ENCODE measurements around the gene CYB5R2.

CYB5R2 gene

DNA sequence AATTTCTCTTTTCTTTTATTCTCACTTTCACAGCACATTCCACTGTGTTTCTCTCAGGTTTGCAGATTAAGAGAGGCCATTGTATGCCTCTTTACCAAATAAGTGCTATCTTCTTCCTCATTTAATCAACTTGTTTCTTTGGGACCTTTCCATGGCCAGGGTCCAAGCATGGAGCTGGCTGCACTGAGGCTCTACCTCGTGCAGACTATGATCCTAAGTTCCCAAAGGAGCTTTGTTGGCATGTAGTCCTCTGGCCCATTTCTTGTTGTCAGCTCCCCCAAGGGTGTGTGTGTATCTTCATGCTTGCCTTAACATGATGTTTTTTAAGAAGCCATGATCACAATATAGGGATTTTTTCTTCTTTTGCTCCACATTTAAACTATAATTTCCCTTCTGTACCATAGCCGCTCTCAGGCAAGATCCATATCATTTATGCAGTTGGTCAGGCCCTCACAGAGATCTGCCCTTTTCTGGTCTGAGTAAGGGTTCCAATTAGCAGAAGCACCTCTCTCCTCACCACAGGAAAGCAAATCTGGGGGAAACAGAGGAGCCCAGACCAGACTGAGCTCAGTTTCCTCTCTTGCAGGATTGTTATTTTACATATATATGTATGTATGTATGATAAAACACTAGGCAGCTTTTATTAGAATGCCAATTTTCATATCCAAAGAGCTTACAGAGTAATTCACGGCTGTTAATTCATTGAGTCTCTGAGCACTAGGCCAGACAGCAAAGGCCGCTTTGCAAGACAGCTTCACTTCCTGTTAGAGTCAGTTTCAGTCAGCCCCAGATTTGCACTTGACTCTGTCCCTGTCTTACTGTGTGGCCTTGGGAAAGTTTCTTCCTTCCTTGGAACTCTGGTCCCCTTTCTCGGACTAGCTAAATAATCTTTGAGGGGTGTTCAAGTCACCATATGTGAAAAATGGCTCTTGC, 34.3 kb downstream of the CYB5R2 start:
- no peak for DNase-seq (ENCODE audit: low read depth)

DNA sequence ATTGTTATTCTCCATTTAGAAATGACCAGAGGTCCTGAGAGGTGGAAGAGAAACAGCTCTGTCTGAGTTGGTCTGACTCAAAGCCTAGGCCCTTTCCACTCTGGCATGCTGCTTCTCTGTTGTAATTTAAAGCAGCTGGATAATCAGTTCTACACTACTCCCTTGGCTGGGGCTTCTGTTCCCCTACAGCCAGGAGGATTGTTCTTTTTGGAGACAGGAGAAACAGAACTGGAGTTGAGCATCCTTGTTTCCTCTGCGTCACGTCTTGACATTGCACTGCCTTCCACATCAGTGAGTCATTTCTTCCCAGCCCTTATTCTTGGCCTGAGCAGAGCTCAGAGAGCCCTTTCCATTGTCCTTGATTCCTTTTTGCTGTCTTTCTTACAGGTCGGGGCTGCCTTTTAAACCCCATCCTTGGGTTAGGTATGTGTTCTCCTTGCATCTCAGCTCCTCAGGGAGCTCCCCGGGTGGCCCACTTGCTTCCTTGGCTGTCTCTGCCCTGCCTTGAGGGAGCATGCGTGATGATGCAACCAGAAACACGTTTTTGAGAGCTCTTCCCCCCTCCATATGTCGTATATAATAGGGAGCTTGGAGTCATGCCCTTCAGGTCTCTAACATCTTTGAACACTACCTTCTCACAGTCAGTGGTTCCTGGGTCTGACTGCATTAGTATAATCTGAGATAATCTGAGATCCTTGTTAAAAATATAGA, 35.7 kb downstream of the CYB5R2 start:
- DNase-seq (ENCODE audit: low read depth) = no peak

DNA sequence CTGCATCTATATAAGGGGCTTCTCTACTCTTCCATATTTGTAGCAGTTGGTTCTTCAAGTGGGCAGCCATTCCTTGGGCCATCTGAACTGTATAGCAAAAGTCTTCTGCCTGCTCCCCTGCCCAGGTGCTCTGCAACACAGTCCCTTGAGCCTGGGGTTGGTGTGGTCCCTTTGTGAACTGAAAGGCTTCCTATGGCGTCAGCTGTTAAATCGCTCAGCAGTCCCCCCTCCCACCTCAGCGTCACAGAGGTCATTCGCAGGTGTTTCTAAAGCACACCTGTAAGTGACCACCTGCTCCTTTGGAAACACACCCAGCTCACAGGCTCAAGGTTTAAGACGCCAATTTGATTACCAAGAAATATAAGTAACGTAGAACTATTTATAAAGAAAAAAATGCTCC, 37.0 kb downstream of the CYB5R2 start:
- DNase-seq (ENCODE audit: low read depth) = no peak

DNA sequence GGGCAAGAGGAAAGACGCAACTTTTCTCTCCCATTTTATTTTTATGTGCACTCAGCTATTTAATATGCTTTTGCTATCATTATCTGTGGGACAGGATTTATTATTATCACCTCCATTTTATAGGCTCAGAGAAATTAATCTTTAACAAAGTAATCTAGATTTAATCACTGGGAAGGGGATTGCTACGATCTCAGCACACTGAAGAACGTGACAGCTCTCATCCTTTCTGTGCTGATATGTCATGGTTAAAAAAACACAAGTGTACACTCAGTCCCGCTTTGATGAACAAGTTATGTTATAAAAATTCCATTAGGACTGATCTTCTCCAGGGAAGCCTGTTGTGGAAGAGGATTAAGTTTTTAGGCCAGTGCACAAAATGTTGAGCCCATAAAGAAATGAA, 37.6 kb downstream of the CYB5R2 start:
- DNase-seq (ENCODE audit: low read depth) = no peak

DNA sequence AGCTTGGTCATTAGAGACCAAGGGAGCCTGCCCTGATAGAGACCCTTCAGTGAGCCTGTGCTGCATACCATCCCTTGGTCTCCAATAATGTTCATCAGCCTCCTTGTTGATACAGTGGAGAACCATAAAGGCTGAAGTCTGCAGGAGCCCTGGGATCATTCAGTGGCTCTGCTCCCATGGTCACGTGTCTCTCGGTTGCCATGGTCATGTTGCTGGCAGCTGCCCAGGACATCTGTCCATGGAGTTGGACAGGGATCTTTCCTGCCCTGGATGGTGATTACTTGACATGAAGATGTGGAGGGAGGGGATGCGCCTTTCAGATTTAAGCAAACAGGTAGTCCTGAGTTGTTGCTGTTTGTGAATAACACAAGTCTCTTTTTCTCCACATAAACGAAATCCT, 38.2 kb downstream of the CYB5R2 start:
- no peak for DNase-seq (ENCODE audit: low read depth)

DNA sequence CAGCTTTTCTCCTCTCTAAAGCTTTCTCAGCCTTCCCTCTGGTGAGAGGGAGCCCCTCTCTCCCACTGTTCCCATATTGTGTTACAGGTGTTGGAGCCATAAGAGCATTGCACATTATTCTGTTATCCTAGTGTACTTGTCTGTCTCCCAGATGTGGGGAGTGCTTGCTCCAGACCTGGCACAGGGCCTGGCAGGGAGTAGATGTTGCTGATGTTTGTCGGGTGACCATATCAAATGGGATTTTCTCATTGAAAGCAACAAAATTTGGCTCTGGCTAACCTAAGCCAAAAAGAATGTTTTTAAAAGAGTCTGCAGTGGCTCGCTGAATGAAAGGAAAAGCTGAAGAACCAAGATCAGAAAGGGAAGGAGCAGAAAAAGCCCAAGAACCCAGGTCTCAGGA, 41.1 kb downstream of the CYB5R2 start:
- DNase-seq (ENCODE audit: low read depth) = no peak

DNA sequence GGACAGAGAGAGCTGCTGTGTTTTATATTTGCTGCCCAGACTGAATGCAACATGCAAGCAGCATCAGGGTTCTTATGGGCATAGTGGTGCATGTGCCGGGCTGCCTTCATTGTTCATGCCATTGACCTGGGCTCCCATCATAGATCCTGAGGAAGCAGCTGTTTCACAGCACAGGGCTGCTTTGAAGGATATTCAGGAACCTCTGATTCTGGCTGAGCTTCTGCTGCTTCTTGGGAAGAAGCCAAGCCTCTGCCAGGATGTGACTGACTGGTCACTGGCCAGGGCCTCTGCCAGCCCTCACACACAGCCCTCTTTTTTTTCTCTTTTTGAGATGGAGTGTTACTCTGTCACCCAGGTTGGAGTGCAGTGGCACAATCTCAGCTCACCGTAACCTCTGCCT, 43.3 kb downstream of the CYB5R2 start:
- DNase-seq (ENCODE audit: low read depth) = no peak

DNA sequence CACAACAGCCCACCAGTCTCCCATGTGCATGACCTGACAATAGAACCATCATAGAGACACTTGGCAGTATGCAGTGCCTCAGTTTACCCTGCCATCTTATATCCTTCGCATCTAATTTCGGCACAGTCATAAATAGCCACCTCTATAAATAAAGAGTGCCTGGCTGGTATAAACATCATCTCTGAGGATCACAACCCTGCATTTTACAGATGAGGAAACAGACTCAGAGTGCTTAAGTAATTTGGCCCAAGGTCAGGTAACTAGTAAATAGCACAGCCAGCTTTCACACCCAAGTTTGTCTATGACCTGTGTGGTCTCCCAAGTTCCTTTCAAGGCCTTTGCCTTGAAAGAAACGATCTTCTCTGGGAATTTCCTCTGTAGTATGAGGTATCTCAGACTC, 44.6 kb downstream of the CYB5R2 start:
- DNase-seq (ENCODE audit: low read depth) = no peak

DNA sequence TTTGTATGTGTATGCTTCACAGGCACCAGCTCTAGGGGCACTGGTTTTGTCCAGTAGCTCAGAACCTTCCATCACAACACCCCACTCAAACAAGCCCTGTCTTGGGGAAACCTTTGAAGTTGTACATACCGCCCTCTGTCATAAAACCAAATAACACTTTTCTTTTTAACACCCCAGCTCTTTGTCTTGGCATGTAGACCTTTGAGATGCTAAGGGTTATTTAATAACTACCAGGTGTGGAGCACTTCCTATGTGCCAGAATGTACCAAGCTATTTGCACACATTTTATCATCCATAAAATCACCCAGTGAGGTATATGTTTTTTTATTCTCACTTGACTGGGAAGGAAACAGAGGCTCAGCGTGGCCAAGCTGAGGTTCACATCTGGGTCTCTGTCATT, 50.6 kb downstream of the CYB5R2 start:
- no peak for DNase-seq (ENCODE audit: low read depth)

DNA sequence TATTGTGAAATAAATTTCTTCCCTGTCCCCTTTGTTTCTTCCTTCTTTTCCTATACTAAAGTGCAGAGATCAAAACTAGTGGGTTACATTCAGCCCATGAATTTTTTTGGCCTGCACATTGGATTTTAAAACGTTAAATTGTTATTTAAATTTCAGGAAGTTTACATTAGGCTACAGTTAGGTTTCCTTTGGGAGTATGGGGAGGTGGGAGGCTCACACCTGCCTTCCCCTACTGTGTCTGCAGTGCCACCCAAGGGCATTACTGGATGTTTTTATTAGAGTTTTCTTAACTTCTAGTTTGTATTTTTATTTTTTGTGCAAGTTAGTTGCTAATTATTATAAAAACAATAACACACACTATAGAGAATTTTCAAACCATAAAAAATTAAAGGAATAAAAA, 51.7 kb downstream of the CYB5R2 start:
- no peak for DNase-seq (ENCODE audit: low read depth)

DNA sequence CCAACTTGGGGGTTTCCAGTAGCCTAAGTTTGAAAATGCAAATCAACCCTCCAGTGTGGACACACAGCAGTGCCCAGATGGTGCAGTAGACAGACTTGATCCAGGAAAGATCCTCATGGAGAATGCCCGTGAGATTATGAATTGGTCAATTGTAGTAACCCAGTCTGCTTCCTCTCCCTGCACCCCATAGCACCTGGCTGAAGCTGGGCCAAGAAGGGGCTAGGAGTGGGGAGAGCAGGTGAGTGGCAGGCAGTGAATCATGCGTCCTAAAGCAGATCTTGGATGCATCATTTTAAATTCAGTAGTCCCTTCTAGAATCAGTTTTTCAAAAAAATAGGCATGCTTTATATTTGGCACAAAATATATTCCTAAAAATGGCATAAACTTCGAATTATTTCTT, 52.2 kb downstream of the CYB5R2 start:
- no peak for DNase-seq (ENCODE audit: low read depth)

DNA sequence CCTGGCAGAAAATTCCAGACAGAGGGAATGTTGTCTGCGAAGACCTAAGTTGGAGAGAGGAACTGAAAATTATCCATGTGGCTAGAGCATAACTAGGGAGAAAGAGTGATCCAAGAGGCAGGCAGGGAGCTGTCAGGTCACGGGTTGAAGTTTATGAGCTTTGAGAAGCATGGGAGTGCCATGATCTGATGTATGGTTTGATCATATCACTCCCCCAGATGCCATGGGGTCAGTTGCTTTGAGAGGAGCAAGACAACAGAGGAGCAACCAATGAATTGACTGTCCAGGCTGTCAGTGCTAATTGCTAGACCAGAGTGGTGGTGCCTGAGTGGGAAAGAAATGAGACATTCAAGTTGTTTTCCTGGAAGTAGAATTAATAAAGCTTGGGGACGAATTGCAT, 54.0 kb downstream of the CYB5R2 start:
- DNase-seq (ENCODE audit: low read depth) = no peak

DNA sequence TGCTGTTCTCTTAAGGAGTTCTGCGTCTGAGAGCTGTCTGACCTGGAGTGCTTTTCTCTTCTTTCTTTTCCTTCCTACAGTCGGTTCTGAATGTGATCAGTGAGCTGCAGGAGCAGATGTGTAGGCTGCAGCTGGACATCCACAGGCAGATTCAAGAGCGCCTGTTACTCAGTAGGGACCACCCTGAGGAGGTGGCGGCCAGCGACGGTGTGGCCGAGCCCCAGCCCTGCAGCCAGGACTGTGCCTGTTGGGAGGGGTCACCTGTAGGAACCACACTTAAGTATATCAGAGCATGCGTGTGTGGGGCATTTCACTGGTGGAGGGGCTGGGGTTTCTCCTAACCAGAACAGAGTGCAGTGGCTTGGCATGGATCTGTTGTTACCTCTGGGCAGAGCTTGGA, 56.3 kb downstream of the CYB5R2 start:
- no peak for DNase-seq (ENCODE audit: low read depth)

Measured in activated T-cell treated with anti-CD3 and anti-CD28 coated beads for 24 hours (primary cell).